Smooth muscle cell of bladder (primary cell): ENCODE results near the gene COL3A1. TPM values are rescaled to one million over a fixed set of nuclear protein-coding genes. Genes with fewer than 3 reads are reported as not detected.

Experiments used
- total RNA-seq: library from RNA; depleted of rRNA; stranded (reverse); fragments of >200 nt; gene quantifications from 2 replicates; pipeline ENCODE4 v1.2.3, GENCODE V29; 2014

COL3A1 gene
- total RNA-seq = 5,666 and 6,441 TPM in 2 replicates

DNA sequence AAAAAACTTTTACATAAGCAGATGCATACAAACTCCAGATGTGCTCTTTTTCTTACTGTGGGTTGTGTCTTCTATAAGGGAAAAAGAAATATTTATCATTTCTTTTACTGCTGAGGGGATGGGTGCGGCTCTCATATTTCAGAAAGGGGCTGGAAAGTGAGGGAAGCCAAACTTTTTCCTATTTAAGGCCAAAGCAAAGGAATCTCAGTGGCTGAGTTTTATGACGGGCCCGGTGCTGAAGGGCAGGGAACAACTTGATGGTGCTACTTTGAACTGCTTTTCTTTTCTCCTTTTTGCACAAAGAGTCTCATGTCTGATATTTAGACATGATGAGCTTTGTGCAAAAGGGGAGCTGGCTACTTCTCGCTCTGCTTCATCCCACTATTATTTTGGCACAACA is at the start of gene COL3A1:
Gene COL3A1 (plus strand): TSS at position 210 of the 400 bp plus-strand sequence. CDS start 117 bp downstream, at position 327.

Other genes with a start within 250 kb of the COL3A1 start
- 779 and 785 TPM in 2 replicates for gene COL5A2, start 205.4 kb downstream of the COL3A1 start, total RNA-seq